ENCODE data around the gene BASP1. TPM values are rescaled to one million over a fixed set of nuclear protein-coding genes. Genes with fewer than 3 reads are reported as not detected.
"Not testable (repeated sequence)": the region's sequence is repeated elsewhere in the genome, so short reads cannot be mapped to it uniquely, and the experiment has no call there.

The BASP1 gene
- polyA plus RNA-seq, 3 donors, result 76.6 to 97.1 (median 84.1) TPM

- no peak for DNase-seq
Measured at GRCh38 chr5:17187786-17188170, 29.7 kb upstream of the BASP1 start.

GRCh38 chr5:17189381-17190036 is 27.9 kb upstream of the BASP1 start:
- peak; percentile 78 for DNase-seq

GRCh38 chr5:17190242-17190778 is 27.1 kb upstream of the BASP1 start:
- DNase-seq, result peak; percentile 75

GRCh38 chr5:17190799-17191391 is 26.5 kb upstream of the BASP1 start:
- no peak for DNase-seq

GRCh38 chr5:17191574-17191973 is 25.9 kb upstream of the BASP1 start:
- DNase-seq, result not testable (repeated sequence)

- no peak for DNase-seq
Measured at GRCh38 chr5:17192191-17192590, 25.2 kb upstream of the BASP1 start.

GRCh38 chr5:17196024-17196423 is 21.4 kb upstream of the BASP1 start:
- no peak for DNase-seq

GRCh38 chr5:17196697-17197096 is 20.7 kb upstream of the BASP1 start:
- DNase-seq, result no peak

- DNase-seq, result peak; percentile 73
Measured at GRCh38 chr5:17203329-17204132, 13.9 kb upstream of the BASP1 start.

GRCh38 chr5:17204133-17204489 is 13.3 kb upstream of the BASP1 start:
- DNase-seq, result no peak

GRCh38 chr5:17206021-17206420 is 11.4 kb upstream of the BASP1 start:
- no peak for DNase-seq

GRCh38 chr5:17212191-17212590 is 5.2 kb upstream of the BASP1 start:
- DNase-seq, result no peak

- no peak for DNase-seq
Measured at GRCh38 chr5:17212996-17213395, 4.4 kb upstream of the BASP1 start.

GRCh38 chr5:17213938-17214337 is 3.5 kb upstream of the BASP1 start:
- DNase-seq, result no peak

GRCh38 chr5:17214893-17215292 is 2.5 kb upstream of the BASP1 start:
- no peak for DNase-seq

GRCh38 chr5:17215361-17215760 is 2.1 kb upstream of the BASP1 start:
- no peak for DNase-seq

GRCh38 chr5:17216176-17216973 is 1.1 kb upstream of the BASP1 start:
- peak; percentile 90 for DNase-seq

- DNase-seq, result peak; percentile 72
Measured at GRCh38 chr5:17216974-17217492, 398 bp upstream of the BASP1 start.

- peak; percentile 21 for DNase-seq
Measured at GRCh38 chr5:17218353-17219005, 1.0 kb downstream of the BASP1 start.

GRCh38 chr5:17219006-17219422 is 1.6 kb downstream of the BASP1 start:
- peak; percentile 64 for DNase-seq

GRCh38 chr5:17219469-17219868 is 2.0 kb downstream of the BASP1 start:
- no peak for DNase-seq
